ENCODE measurements around the gene NFAT5.

- no peak for TF ChIP-seq EZH2 (IDR thresholded peaks at IDR 0.05; ENCODE audit: borderline replicate concordance, low read depth, low read length, severe bottlenecking)
- TF ChIP-seq CTCF (IDR thresholded peaks at IDR 0.05; ENCODE audit: borderline replicate concordance, extremely low read depth, low read length, poor library complexity, severe bottlenecking): no peak
Measured at GRCh38 chr16:69531988-69532387, 33.8 kb upstream of the NFAT5 start.

Data from DND-41 (cell line).